HepG2 (cell line): ENCODE measurements around the gene CGNL1. TPM values are rescaled to one million over a fixed set of nuclear protein-coding genes. Genes with fewer than 3 reads are reported as not detected.

Experiments used
- MTA1 ChIP-seq: sonication (generic); formaldehyde crosslinking; IDR thresholded peaks from 2 replicates; pipeline ENCODE4 v1.4.0; 2020; ENCODE audit warnings: missing genetic modification reagents, mild to moderate bottlenecking, borderline replicate concordance
- SOX5 ChIP-seq: IDR thresholded peaks from 2 replicates; pipeline ENCODE4 v1.6.1; 2016; ENCODE audit warnings: borderline replicate concordance
- SP4 ChIP-seq: sonication (generic); formaldehyde crosslinking; IDR thresholded peaks from 2 replicates; pipeline ENCODE4 v1.8.1; 2023; ENCODE audit warnings: mild to moderate bottlenecking, missing genetic modification reagents
- SRSF4 ChIP-seq: fragments of 200-400 bp; formaldehyde crosslinking; IDR thresholded peaks from one replicate; pipeline ENCODE4 v1.6.1; 2018; ENCODE audit warnings: mild to moderate bottlenecking, low read depth, low read length, moderate library complexity; ENCODE audit not compliant: poor library complexity, severe bottlenecking
- THYN1 ChIP-seq: sonication (generic); formaldehyde crosslinking; IDR thresholded peaks from 2 replicates; pipeline ENCODE4 v1.8.1; 2023; ENCODE audit warnings: low read depth, mild to moderate bottlenecking, moderate library complexity, missing genetic modification reagents, borderline replicate concordance
- TSC22D2 ChIP-seq: sonication (generic); formaldehyde crosslinking; IDR thresholded peaks from 2 replicates; pipeline ENCODE4 v1.5.1; 2020; ENCODE audit warnings: missing genetic modification reagents, mild to moderate bottlenecking, borderline replicate concordance
- ZNF24 ChIP-seq: fragments of 450-650 bp; IDR thresholded peaks from 2 replicates; pipeline ENCODE4 v1.6.1; 2017; ENCODE audit warnings: antibody characterized with exemption, mild to moderate bottlenecking
- ZNF614 ChIP-seq: IDR thresholded peaks from 2 replicates; pipeline ENCODE4 v1.6.1; 2018; ENCODE audit warnings: missing biosample characterization, missing genetic modification reagents, inconsistent platforms, borderline replicate concordance
- ZNF687 ChIP-seq: sonication (generic); formaldehyde crosslinking; IDR thresholded peaks from 2 replicates; pipeline ENCODE4 v1.5.1; 2020; ENCODE audit warnings: mild to moderate bottlenecking, missing genetic modification reagents, moderate library complexity
- polyA plus RNA-seq, 8 experiments: library from polyadenylated mRNA; depleted of rRNA in 3 of 8; stranded (reverse) in 7 of 8; unstranded in 1 of 8; fragments of >200 nt; fragmentation: Illumina TruSeq in 4 of 8; extraction: Trizol in 4 of 8; gene quantifications; 2 replicates each; pipeline versions ENCODE4 v1.2.1 to v1.2.3, GENCODE V29; 2011 to 2016; ENCODE audit warnings: low read depth in 4 of 8, missing spikeins in 1 of 8, mixed read lengths in 1 of 8; ENCODE audit not compliant: insufficient read depth in 1 of 8
- total RNA-seq, 5 experiments: library from RNA; depleted of rRNA; stranded (reverse); fragments of >200 nt; fragmentation: Illumina TruSeq; extraction: Trizol; gene quantifications; 2 replicates each; pipeline ENCODE4 v1.2.3, GENCODE V29; 2016; ENCODE audit warnings: low read depth in 1 of 5
- TF ChIP-seq, protein P1 (sequence below): sonication (generic); formaldehyde crosslinking; IDR thresholded peaks from 2 replicates; pipeline ENCODE4 v1.5.1; 2020; ENCODE audit warnings: mild to moderate bottlenecking, moderate library complexity, missing genetic modification reagents

CGNL1 gene
- total and polyA plus RNA-seq, 2 of the 13 experiments (the other 11 are each of a cell fraction or from before 2014, with no cell fraction given): 5.6 to 15.6 TPM

GRCh38 chr15:57363661-57364060 is 12.6 kb upstream of the CGNL1 start (continued):
- TF ChIP-seq ZNF687 (no peak), TSC22D2 (no peak), MTA1 (CRISPR knock-in tag) (no peak), THYN1 (CRISPR knock-in tag) (no peak), ZNF614 (CRISPR knock-in tag) (no peak), SP4 (no peak), SOX5 (CRISPR knock-in tag) (no peak), SRSF4 (no peak), ZNF24 (no peak)
- TF ChIP-seq, protein P1, sequence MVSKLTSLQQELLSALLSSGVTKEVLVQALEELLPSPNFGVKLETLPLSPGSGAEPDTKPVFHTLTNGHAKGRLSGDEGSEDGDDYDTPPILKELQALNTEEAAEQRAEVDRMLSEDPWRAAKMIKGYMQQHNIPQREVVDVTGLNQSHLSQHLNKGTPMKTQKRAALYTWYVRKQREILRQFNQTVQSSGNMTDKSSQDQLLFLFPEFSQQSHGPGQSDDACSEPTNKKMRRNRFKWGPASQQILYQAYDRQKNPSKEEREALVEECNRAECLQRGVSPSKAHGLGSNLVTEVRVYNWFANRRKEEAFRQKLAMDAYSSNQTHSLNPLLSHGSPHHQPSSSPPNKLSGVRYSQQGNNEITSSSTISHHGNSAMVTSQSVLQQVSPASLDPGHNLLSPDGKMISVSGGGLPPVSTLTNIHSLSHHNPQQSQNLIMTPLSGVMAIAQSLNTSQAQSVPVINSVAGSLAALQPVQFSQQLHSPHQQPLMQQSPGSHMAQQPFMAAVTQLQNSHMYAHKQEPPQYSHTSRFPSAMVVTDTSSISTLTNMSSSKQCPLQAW (CRISPR knock-in tag): no peak
